WI38 (cell line): Measurements from ENCODE around the gene PRDM16.

Experiments
- H3K4me3 ChIP-seq: 2 replicates; pipeline ENCODE4 v1.5.1; 2011; ENCODE audit warnings: low read depth, mild to moderate bottlenecking, control low read depth, low read length
- CTCF ChIP-seq: IDR thresholded peaks from 2 replicates; pipeline ENCODE4 v1.5.1; 2012; ENCODE audit warnings: low read depth, mild to moderate bottlenecking, control low read depth, low read length

PRDM16 gene

GRCh38 chr1:3245768-3246167, 176.8 kb downstream of the PRDM16 start:
- H3K4me3 ChIP-seq, result no peak overlapping the region
- no peak for TF ChIP-seq CTCF

- no peak overlapping the region for H3K4me3 ChIP-seq
- TF ChIP-seq CTCF, result no peak
Observed at GRCh38 chr1:3246251-3246650, 177.2 kb downstream of the PRDM16 start.

GRCh38 chr1:3247521-3248121, 178.6 kb downstream of the PRDM16 start:
- no peak for TF ChIP-seq CTCF
- no peak overlapping the region for H3K4me3 ChIP-seq

- TF ChIP-seq CTCF, result no peak
- H3K4me3 ChIP-seq, result no peak overlapping the region
Observed at GRCh38 chr1:3248155-3249141, 179.4 kb downstream of the PRDM16 start.

- no peak for TF ChIP-seq CTCF
- no peak overlapping the region for H3K4me3 ChIP-seq
Observed at GRCh38 chr1:3249231-3249630, 180.2 kb downstream of the PRDM16 start.

GRCh38 chr1:3249631-3250501, 180.9 kb downstream of the PRDM16 start:
- no peak overlapping the region for H3K4me3 ChIP-seq
- TF ChIP-seq CTCF, result no peak
